Activated naive CD4-positive, alpha-beta T cell treated with Interleukin-2 at 50 U/mL for 16 hours (primary cell): ENCODE measurements around the gene GPR173.

Source experiments
- DNase-seq: peaks from one replicate; pipeline ENCODE4 v3.0.0-alpha.2; 2020

The GPR173 gene, protein sequence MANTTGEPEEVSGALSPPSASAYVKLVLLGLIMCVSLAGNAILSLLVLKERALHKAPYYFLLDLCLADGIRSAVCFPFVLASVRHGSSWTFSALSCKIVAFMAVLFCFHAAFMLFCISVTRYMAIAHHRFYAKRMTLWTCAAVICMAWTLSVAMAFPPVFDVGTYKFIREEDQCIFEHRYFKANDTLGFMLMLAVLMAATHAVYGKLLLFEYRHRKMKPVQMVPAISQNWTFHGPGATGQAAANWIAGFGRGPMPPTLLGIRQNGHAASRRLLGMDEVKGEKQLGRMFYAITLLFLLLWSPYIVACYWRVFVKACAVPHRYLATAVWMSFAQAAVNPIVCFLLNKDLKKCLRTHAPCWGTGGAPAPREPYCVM

DNA sequence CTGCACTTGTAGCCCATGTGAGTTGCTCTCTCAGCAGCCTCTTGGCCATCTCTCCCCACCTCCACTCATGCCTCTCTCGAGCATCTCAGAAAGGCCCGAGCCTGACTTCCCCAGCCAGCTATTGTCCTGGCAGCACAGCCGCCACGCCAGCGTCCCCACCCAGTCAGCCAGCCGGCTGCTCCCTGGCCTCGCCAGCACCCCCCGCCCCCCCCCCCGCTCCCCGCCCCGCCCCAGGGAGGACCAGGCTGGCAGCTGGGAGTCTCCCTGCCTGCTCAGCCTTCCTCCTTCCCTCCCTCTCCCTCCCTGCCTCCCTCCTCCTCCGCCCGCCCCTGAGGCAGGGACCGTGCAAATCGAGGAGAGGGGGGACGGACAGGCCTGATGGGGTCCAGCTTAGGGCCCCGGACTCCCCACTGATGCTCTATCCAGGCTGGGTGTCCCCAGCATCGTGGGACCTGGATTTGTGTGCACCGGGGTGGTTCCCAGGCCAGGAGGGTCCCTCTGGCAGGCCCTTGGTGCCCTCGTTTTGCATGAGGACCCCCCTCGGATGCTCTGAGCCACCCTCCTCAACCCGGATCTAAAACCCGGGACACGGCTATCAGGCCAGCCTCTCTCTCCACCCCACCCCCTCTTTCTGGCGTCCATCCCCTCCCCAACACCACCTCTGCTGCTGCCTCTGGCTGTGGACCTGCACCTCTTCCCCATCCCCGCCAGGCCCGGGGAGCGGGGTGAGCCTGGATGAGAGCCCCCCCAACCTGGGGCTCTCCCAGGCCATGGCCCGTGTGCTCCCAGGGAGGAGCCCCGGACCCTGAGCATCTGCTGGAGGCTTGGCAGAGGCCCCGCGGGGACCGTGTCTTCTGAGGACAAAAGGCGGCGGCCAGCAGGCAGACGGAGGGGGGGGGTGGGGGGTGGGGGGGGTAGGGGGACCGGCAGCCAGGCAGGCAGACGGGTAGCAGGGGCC, at the start of gene GPR173:
Gene GPR173 (plus strand): TSS at position 621 of the 958 bp plus-strand sequence. CDS start 27,833 bp downstream, outside the sequence.
- no peak for DNase-seq

DNA sequence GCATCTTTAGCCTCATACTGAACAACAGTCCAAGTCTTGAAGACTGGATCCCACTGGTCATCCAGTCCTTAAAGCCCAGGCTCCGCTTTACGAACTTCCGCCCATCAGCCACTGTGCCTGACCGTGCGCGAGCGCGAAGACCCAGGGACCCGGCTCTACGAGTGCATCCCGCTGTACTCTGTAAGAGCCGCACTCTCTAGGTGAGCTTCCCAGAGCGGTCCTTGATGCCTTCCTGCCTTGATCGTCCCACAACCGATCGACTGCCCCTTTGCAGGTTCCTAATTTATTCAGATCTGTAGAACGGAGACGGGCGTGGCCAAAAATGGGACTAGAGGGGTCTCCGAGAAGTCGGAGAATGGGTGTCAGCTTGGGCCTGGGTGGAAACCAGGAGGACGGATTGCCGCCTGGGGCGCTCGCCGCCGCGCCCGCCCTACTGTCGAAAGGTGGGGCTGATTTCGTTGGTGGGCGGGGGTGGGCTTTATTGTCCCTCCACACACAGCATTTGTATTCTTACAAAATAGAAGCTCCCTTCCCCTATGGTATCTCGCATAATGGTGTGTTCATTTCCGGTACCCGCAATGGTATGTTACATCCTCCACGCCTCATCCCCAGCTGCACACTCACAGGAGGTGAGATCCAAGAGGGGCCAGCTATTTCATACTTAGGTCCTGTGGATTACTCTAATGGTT, 48.0 kb upstream of the GPR173 start:
- DNase-seq = no peak

DNA sequence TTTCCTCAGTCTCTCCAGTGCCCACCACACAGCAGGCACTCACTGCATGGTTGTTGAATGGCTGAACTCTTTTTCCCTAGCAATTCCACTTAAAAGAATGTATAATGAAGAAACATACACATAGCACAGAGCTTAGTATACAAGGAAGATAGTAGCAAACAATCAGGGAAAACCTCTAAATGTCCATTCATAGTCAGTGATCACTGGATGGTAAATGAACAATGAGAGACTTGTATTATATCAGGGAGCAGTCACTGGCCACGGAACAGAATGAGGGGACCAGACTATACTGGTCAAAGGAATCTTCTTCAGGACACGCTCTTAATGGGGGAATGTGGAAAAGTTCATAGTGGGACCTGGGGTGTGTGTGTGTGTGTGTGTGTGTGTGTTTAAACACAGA, 46.6 kb upstream of the GPR173 start:
- no peak for DNase-seq

DNA sequence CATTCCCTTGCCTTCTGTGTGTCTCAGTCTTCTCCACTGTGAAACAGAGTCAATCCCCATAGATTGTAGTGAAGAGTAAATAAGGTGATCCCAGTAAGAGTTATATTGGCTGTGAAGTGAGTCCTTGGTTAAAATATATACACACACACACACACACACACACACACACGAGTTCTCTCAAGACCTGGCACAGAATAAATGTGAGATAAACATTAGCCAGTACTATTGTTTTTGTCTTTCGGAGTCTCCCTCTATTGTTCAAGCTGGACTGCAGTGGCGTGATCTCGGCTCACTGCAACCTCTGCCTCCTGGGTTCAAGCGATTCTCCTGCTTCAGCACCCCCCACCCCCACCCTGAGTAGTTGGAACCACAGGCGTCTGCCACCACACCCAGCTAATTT, 45.5 kb upstream of the GPR173 start:
- no peak for DNase-seq

DNA sequence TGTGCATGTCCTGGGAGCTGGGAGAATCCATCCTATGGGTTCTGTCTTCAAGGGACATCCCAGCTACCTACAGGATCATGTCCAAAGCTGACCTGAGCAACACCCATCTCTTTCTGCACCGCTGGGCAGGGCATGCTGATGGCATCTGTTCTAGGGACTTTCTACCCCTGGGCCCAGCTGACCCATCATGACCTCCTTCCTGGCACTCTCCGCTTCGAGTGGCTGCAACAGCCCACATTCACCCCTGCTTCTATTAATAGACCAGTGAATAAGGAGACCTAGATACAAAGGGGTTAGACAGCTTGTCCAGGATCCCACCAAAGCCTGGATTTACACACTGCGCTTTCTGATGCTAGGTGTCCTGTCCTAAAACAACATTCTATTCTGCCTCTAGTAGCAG, 44.6 kb upstream of the GPR173 start:
- DNase-seq = no peak

DNA sequence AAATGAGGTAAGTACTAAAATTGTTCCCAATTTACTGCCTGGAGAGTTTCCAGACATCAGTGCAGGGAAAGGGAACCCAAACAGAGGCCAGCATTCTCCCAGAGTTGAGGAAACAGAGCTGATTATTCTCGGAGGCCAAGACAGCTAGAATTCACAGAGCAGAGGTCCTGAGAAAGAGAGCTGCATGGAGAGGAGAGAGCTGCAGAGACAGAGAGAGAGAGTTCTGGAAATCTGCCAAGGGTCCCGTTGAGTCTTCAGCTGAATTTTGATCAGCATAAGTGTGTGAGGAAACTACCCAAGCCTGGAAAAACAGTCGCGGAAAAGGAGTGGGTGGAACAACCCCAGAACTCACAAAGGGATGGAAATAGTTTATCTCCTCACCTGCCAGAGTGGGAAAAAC, 43.8 kb upstream of the GPR173 start:
- DNase-seq = no peak

DNA sequence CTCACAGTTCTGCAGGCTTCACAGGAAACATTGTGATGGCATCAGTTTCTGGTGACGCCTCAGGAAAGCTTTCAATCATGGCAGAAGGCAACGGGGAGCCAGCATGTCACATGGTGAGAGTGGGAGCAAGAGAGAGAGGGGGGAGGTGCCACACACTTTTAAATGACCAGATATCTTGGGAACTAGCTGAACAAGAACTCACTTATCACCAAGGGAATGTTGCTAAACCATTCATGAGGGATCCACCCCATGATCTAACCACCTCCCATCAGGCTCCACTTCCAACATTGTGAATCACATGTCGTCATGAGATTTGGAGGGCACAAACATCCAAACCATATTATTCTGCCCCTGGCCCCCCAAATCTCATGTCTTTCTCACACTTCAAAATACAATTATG, 43.3 kb upstream of the GPR173 start:
- DNase-seq = no peak

DNA sequence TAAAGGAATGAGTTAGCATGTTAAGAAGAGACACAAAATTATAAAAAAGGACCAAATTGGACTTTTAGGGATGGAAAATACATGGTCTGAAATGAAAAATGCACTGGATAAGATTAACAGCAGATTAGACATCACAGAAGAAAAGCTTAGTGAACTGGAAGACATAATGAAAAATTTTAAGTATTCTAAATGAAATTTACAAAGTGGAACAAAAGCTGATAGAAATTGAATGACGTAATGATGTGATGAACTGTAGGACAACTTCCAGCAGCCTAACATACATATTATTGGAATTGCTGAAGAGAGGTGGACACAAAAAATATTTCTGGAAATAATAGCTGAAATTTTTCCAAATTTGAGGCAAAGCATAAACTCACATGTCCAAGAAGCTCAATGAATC, 39.6 kb upstream of the GPR173 start:
- DNase-seq = no peak

DNA sequence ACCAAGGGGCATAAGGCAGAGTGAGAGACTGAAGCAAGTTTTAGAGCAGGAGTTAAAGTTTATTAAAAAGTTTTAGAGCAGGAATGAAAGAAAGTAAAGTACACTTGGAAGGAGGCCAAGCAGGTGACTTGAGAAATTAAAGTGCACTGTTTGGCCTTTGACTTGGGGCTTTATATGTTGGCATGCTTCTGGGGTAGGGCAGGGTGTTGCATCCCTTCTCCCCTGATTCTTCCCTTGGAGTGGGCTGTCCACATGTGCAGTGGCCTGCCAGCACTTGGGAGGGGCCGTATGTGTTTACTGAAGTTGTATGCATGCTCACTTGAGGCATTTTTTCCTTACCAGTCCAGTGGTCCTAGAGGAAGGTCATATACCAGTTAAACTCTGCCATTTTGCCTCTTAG, 35.3 kb upstream of the GPR173 start:
- DNase-seq = no peak

DNA sequence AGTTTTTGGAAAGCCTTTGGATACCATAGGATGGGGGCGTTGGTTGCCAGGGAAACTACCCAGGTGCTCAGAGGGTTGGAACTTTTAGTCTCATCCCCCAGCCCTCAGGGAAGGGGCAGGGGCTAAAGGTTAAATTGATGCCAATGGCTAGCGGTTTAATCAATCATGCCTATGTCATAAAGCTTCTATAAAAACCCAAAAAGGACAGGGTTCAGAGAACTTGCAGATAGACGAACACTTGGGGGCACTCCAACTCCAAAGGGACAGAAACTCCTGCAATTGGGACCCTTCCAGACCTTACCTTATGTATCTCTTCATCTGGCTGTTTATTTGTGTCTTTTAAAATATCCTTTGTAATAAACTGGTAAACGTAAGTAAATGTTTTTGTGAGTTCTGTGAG, 30.0 kb upstream of the GPR173 start:
- no peak for DNase-seq

DNA sequence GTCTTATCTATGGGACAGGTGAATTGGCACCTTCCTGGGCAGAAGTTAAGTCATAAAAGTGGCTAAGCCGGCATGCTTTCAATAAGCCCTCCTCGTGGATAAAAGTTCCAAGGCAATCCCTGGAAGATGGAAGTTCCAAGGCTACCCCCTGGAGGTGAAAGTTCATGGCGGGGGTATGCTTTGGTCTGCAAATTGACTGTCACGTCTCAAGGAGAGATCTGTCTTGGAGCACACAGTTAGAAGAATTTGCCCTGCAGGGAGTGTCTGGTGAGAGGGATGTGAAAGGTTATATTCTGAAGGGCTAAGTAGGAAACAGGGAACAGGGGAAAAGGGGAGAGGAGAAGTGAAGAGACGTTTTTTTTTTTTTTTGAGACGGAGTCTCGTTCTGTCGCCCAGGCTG, 26.2 kb upstream of the GPR173 start:
- DNase-seq = no peak

DNA sequence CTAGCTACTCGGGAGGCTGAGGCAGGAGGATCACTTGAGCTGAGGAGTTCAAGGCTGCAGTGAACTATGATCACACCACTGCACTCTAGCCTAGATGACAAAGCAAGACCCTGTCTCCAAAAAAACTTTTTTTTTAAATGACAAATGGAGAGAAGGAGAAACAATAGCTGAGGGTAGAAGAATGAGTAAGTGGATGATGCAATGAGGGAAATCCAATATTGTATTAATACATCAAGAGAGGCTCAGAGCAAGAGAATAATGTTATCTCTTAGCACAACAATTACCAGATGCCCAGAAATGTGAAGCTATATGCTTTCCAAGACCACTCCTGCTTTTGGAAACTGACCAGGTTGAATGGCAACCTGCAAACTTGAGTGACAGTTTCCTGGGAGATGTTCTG, 19.9 kb upstream of the GPR173 start:
- DNase-seq = no peak

DNA sequence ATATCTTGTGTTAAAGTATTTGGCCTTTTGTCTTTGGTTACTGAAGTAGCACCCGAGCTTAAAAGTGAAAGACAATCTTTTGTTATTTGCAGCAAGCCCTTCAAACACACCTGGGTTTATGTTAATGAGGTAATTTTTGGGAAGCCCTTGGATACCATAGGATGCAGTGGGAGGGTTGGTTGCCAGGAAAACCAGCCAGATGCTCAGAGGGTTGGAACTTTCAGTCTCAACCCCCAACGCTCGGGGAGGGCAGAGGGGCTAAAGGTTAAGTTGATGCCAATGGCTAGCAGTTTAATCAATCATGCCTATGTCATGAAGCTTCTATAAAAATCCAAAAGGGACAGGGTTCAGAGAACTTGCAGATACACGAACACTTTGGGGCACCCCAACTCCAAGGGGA, 17.2 kb upstream of the GPR173 start:
- DNase-seq = no peak

DNA sequence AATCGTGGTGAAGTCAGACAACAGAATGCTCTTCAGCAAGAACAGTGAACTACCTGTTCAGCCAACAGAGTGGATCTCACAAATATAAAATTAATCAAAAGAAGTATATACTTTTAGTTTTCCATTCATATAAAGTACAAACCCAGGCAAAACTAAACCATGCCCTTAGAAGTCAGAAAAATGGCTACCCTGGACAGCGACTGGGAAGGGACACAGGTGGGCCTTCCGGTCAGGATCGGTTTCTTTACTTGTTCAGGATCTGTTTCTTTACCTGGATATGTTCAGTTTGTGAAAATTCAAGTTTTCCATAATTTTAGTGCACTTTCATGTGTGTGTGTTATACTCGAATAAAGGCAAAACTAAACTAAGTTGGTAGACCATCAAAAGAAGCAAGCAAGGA, 12.4 kb upstream of the GPR173 start:
- no peak for DNase-seq

DNA sequence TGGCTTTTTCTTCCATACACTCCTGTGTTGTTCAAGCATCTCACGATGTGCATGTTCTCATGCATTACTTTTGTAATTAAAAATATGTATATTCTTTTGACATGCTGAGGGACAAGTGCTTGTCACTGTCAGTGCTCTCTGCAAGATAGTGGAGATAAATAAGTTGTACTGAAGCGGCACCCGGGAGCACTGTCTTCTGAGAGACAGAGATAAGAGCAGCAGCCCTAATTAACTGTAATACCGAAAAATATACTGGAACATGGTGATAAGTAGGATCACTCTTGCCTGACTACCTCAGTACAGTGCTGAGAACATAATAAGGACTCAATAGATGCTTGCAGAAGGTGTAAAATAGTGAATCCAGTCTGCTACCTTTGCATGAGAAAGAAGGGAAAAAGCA, 9.4 kb upstream of the GPR173 start:
- DNase-seq = no peak

DNA sequence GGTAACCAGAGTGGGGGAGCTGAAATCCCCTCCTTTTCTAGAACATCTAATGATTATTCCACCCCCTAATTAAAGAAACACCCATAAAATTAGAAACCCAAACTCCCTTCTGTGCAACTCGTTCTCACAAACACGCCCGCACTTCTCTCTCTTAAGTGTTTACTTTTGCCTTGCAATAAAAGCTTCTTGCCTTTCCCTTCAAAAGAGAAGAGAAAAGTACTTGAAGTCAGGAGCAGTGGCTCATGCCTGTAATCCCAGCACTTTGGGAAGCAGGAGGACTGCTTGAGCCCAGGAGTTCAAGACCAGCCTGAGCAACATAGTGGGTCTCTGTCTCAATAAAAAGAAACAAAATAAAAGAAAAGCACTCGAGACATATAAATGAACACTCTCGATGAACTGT, 3.6 kb upstream of the GPR173 start:
- DNase-seq = no peak

DNA sequence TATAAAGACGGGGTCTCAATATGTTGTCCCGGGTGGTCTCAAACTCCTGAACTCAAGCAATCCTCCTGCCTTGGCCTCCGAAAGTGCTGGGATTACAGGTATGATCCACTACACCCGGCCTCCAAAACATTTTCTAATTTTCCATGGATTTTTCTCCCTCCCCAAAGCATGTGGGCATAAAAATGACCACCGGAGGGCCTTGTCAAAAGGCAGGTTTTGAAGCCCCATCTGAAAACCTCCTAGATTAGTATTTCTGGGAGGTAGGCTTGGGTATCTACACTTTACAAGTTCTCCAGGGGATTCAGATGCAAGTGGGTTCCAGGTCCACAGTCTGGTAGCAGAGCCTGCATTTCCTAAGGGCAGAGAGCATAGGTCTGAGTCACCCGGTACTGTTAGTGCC, 1.4 kb upstream of the GPR173 start:
- no peak for DNase-seq

DNA sequence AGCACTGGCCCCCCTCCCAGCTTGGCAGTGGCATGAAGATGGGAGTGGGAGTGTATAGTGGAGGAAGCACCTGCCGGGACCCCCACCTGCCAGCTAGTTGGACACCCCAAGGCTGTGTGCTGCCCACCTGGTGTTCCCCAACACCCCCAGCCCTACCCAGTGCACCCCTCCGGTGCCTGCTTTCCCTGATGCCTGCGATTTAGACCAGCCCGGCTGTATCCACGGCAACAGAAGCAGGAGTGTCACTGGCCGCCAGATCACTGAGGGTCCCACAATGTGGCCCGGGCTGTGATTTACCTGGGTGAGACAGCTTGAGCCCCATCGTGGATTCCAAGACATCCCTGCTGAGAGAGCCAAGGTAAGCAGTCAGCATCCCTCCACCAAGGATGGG, 533 bp downstream of the GPR173 start:
- DNase-seq = no peak

DNA sequence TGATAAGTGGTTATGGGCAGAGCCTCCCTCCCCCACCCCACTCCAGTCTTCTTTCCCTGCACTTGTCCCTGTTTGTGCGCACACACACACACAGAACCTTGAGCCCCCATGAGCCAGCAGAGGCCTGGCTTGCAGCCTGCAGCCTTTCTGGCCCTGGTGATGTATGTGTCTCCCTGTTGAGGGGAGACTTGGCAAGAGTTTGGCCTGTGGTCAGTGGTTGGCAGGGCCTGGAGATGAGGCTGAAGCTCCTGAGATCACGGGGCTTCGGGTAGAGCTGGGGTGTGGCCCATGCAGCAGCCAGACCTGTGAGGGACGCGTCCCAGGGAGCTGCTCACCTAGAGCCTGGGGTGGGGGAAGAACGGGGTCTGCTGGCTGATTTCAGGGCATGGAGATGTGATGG, 2.3 kb downstream of the GPR173 start:
- DNase-seq = no peak

DNA sequence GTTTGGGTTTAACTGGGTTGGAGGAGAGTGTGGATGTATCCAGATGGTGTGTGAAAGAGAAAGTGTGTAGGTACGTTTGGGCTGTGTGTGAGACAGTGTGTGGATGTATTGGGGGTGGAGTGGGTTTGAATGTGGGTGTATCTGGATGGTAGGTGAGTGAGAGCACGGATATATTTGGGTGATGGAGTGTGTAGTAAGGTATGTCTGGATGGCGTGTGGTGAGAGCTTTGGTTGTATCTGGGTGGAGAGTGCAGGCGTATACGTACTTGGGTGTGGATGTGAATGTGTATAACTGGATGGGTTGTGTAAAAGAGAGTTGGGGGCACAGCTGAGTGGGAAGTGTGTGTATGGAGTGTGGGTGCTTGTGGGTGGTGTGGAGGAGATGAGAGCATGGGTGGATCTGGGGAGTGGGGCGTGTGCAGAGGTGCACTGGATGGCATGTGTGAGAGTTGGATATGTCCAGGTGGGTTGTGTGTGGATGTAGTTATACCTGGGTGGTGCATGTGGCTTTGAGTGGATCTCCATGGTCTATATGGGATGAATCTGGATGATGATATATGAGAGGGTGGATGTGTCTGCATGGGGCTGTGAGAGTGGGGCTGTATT, 6.8 kb downstream of the GPR173 start:
- no peak for DNase-seq

DNA sequence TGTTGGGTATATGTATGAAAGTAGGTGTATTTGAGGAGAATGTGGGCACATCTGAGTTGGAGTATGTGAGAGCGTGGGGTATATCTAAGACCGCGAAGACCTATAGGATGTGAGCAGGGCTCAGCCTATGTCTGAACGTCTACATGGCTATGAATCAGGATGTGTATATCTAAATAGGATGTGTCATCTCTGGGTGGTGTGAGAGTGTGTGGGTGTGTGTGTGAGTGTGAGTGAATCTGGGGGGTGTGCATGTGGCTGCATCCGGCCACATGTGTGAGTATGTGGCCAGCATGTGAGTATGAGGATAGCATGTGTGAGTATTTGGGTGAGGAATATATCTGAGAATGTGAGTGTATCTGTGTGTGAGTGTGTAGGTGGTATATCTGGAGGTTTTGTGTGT, 7.7 kb downstream of the GPR173 start:
- DNase-seq = no peak

DNA sequence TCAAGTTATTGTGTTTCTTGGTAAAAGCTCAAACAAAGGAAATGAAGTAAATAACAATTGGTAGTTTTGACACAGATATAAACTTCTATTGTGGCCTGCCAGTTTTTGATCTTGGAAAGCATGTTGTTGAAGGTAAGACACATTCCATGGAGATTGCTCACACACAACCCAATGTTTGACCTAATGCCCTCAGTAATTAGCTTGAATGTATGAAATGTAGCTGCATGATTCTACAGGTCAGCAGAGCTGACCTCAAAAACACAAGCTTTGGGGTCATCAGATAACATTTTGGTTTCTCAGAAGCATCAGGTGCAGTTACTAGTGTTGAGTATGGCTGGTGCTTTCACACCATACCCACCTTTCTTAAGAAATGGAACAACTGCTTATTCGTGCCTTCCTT, 16.5 kb downstream of the GPR173 start:
- no peak for DNase-seq

DNA sequence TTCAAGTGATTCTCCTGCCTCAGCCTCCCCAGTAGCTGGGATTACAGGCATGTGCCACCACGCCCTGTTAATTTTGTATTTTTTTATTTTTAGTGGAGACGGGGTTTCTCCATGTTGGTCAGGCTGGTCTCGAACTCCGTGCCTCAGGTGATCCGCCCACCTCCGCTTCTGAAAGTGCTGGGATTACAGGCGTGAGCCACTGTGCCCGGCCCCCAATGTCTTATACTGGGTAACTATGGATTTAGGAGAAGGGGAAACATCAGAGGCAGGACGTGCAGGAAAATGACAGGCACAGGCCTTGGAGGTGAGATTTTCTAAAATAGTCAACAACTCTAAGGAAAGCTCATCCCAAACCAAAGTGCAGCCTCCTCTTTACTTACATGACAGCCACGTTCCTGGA, 22.5 kb downstream of the GPR173 start:
- DNase-seq = no peak
